Fibroblast of skin of left biceps (primary cell): ENCODE data around the gene IGLL1.
"Not testable (repeated sequence)": the region's sequence is repeated elsewhere in the genome, so short reads cannot be mapped to it uniquely, and the experiment has no call there.

ENCODE experiments used
- DNase-seq, 2 experiments: peaks; one replicate each; pipeline ENCODE4 v3.0.0-alpha.2; 2013; ENCODE audit warnings: low read depth in 2 of 2

The IGLL1 gene

GRCh38 chr22:23540837-23541236, 39.3 kb downstream of the IGLL1 start:
- not testable (repeated sequence) for DNase-seq

GRCh38 chr22:23539839-23540198, 40.3 kb downstream of the IGLL1 start:
- DNase-seq: not testable (repeated sequence)

- DNase-seq: peak; percentile 19 to 20
These were observed 40.8 kb downstream of the IGLL1 start for GRCh38 chr22:23539135-23539838.

GRCh38 chr22:23538696-23539030, 41.4 kb downstream of the IGLL1 start:
- DNase-seq: not testable (repeated sequence)

GRCh38 chr22:23537830-23538695, 42.0 kb downstream of the IGLL1 start:
- DNase-seq: not testable (repeated sequence)

- no peak for DNase-seq
These were observed 42.7 kb downstream of the IGLL1 start for GRCh38 chr22:23537416-23537815.

- no peak for DNase-seq
These were observed 43.2 kb downstream of the IGLL1 start for GRCh38 chr22:23536821-23537345.

- DNase-seq: not testable (repeated sequence)
These were observed 44.1 kb downstream of the IGLL1 start for GRCh38 chr22:23535790-23536661.

- no peak for DNase-seq
These were observed 45.0 kb downstream of the IGLL1 start for GRCh38 chr22:23534851-23535717.

GRCh38 chr22:23534201-23534850, 45.8 kb downstream of the IGLL1 start:
- no peak for DNase-seq

- no peak for DNase-seq
These were observed 46.3 kb downstream of the IGLL1 start for GRCh38 chr22:23533771-23534191.

- DNase-seq: no peak
These were observed 46.7 kb downstream of the IGLL1 start for GRCh38 chr22:23533328-23533762.

GRCh38 chr22:23532731-23533130, 47.4 kb downstream of the IGLL1 start:
- DNase-seq: no peak

- no peak for DNase-seq
These were observed 48.0 kb downstream of the IGLL1 start for GRCh38 chr22:23531966-23532705.

- no peak for DNase-seq
These were observed 48.7 kb downstream of the IGLL1 start for GRCh38 chr22:23531283-23531956.

GRCh38 chr22:23530766-23531282, 49.3 kb downstream of the IGLL1 start:
- no peak for DNase-seq

GRCh38 chr22:23530106-23530505, 50.0 kb downstream of the IGLL1 start:
- DNase-seq: no peak

GRCh38 chr22:23529166-23530103, 50.7 kb downstream of the IGLL1 start:
- DNase-seq: no peak
